ENCODE measurements around the gene IFITM1.

GRCh38 chr11:269146-269890 lies 44.5 kb upstream of the IFITM1 start:
- TF ChIP-seq USF2 (CRISPR knock-in tag; IDR thresholded peaks at IDR 0.05) (peak; percentile 66), JUN (CRISPR knock-in tag; IDR thresholded peaks at IDR 0.05) (no peak), SP1 (CRISPR knock-in tag; conservative IDR thresholded peaks at IDR 0.05) (no peak), CTCF (IDR thresholded peaks at IDR 0.05) (no peak), TEAD4 (CRISPR knock-in tag; IDR thresholded peaks at IDR 0.05) (no peak), SMAD4 (CRISPR knock-in tag; IDR thresholded peaks at IDR 0.05) (no peak), NR1H2 (CRISPR knock-in tag; IDR thresholded peaks at IDR 0.05) (no peak), ATF2 (CRISPR knock-in tag; IDR thresholded peaks at IDR 0.05; ENCODE audit: borderline replicate concordance, low read depth) (no peak)
